Measurements from ENCODE around the gene EHD4.
A peak's percentile ranks its signal among the peaks of the same experiment; 100 is the strongest.

Gene EHD4

GRCh38 chr15:41885841-41886240 lies 86.5 kb downstream of the EHD4 start:
- no peak overlapping the region for H3K27ac ChIP-seq (ENCODE audit: low read depth, low read length)
- H3K27me3 ChIP-seq (ENCODE audit: control insufficient read depth, insufficient read depth, low read length): peaks cover 2% of the 10 kb centered on the region
- no peaks in the 10 kb centered on the region for H3K4me1 ChIP-seq (ENCODE audit: control insufficient read depth, insufficient read depth, low read length)
- no peak overlapping the region for H3K9ac ChIP-seq (ENCODE audit: low read length)
- no peaks in the 10 kb centered on the region for H3K36me3 ChIP-seq (ENCODE audit: control insufficient read depth, insufficient read depth, low read length)
- H3K4me3 ChIP-seq (ENCODE audit: low read length): no peak overlapping the region

GRCh38 chr15:41885321-41885720 lies 87.0 kb downstream of the EHD4 start:
- Histone ChIP-seq H3K36me3 (ENCODE audit: control insufficient read depth, insufficient read depth, low read length) (no peaks in the 10 kb centered on the region), H3K4me3 (ENCODE audit: low read length) (no peak overlapping the region), H3K9ac (ENCODE audit: low read length) (no peak overlapping the region), H3K27ac (ENCODE audit: low read depth, low read length) (no peak overlapping the region), H3K4me1 (ENCODE audit: control insufficient read depth, insufficient read depth, low read length) (no peaks in the 10 kb centered on the region), H3K27me3 (ENCODE audit: control insufficient read depth, insufficient read depth, low read length) (peaks cover 2% of the 10 kb centered on the region)

GRCh38 chr15:41884458-41884857 lies 87.9 kb downstream of the EHD4 start:
- Histone ChIP-seq H3K27me3 (ENCODE audit: control insufficient read depth, insufficient read depth, low read length) (peaks cover 2% of the 10 kb centered on the region), H3K36me3 (ENCODE audit: control insufficient read depth, insufficient read depth, low read length) (no peaks in the 10 kb centered on the region), H3K4me1 (ENCODE audit: control insufficient read depth, insufficient read depth, low read length) (no peaks in the 10 kb centered on the region), H3K9ac (ENCODE audit: low read length) (no peak overlapping the region), H3K27ac (ENCODE audit: low read depth, low read length) (no peak overlapping the region), H3K4me3 (ENCODE audit: low read length) (no peak overlapping the region)

- H3K9ac ChIP-seq (ENCODE audit: low read length): no peak overlapping the region
- H3K27ac ChIP-seq (ENCODE audit: low read depth, low read length): no peak overlapping the region
- H3K4me1 ChIP-seq (ENCODE audit: control insufficient read depth, insufficient read depth, low read length): no peaks in the 10 kb centered on the region
- no peaks in the 10 kb centered on the region for H3K36me3 ChIP-seq (ENCODE audit: control insufficient read depth, insufficient read depth, low read length)
- H3K4me3 ChIP-seq (ENCODE audit: low read length): no peak overlapping the region
- peaks cover 2% of the 10 kb centered on the region for H3K27me3 ChIP-seq (ENCODE audit: control insufficient read depth, insufficient read depth, low read length)
These were observed 88.9 kb downstream of the EHD4 start for GRCh38 chr15:41883484-41883825.

GRCh38 chr15:41882689-41883483 lies 89.5 kb downstream of the EHD4 start:
- Histone ChIP-seq H3K27ac (ENCODE audit: low read depth, low read length) (no peak overlapping the region), H3K36me3 (ENCODE audit: control insufficient read depth, insufficient read depth, low read length) (no peaks in the 10 kb centered on the region), H3K4me3 (ENCODE audit: low read length) (peak overlapping the region; percentile 55), H3K4me1 (ENCODE audit: control insufficient read depth, insufficient read depth, low read length) (no peaks in the 10 kb centered on the region), H3K9ac (ENCODE audit: low read length) (no peak overlapping the region), H3K27me3 (ENCODE audit: control insufficient read depth, insufficient read depth, low read length) (peaks cover 2% of the 10 kb centered on the region)

GRCh38 chr15:41881920-41882688 lies 90.3 kb downstream of the EHD4 start:
- peaks cover 2% of the 10 kb centered on the region for H3K27me3 ChIP-seq (ENCODE audit: control insufficient read depth, insufficient read depth, low read length)
- H3K4me3 ChIP-seq (ENCODE audit: low read length): peak overlapping the region; percentile 55

GRCh38 chr15:41881550-41881919 lies 90.8 kb downstream of the EHD4 start:
- H3K36me3 ChIP-seq (ENCODE audit: control insufficient read depth, insufficient read depth, low read length): no peaks in the 10 kb centered on the region
- H3K27ac ChIP-seq (ENCODE audit: low read depth, low read length): no peak overlapping the region
- H3K9ac ChIP-seq (ENCODE audit: low read length): no peak overlapping the region
- H3K4me3 ChIP-seq (ENCODE audit: low read length): no peak overlapping the region
- H3K4me1 ChIP-seq (ENCODE audit: control insufficient read depth, insufficient read depth, low read length): no peaks in the 10 kb centered on the region
- H3K27me3 ChIP-seq (ENCODE audit: control insufficient read depth, insufficient read depth, low read length): peaks cover 2% of the 10 kb centered on the region

More at GRCh38 chr15:41881920-41882688, 90.3 kb downstream of the EHD4 start:
- no peak overlapping the region for H3K9ac ChIP-seq (ENCODE audit: low read length)
- H3K4me1 ChIP-seq (ENCODE audit: control insufficient read depth, insufficient read depth, low read length): no peaks in the 10 kb centered on the region
- no peak overlapping the region for H3K27ac ChIP-seq (ENCODE audit: low read depth, low read length)
- no peaks in the 10 kb centered on the region for H3K36me3 ChIP-seq (ENCODE audit: control insufficient read depth, insufficient read depth, low read length)

GRCh38 chr15:41881086-41881485 lies 91.3 kb downstream of the EHD4 start:
- no peak overlapping the region for H3K4me3 ChIP-seq (ENCODE audit: low read length)
- no peak overlapping the region for H3K27ac ChIP-seq (ENCODE audit: low read depth, low read length)

GRCh38 chr15:41880156-41880877 lies 92.0 kb downstream of the EHD4 start:
- no peaks in the 10 kb centered on the region for H3K36me3 ChIP-seq (ENCODE audit: control insufficient read depth, insufficient read depth, low read length)
- peaks cover 2% of the 10 kb centered on the region for H3K27me3 ChIP-seq (ENCODE audit: control insufficient read depth, insufficient read depth, low read length)
- no peak overlapping the region for H3K4me3 ChIP-seq (ENCODE audit: low read length)
- H3K27ac ChIP-seq (ENCODE audit: low read depth, low read length): no peak overlapping the region
- H3K4me1 ChIP-seq (ENCODE audit: control insufficient read depth, insufficient read depth, low read length): no peaks in the 10 kb centered on the region
- H3K9ac ChIP-seq (ENCODE audit: low read length): no peak overlapping the region

More at GRCh38 chr15:41881086-41881485, 91.3 kb downstream of the EHD4 start:
- no peaks in the 10 kb centered on the region for H3K36me3 ChIP-seq (ENCODE audit: control insufficient read depth, insufficient read depth, low read length)
- no peak overlapping the region for H3K9ac ChIP-seq (ENCODE audit: low read length)
- H3K4me1 ChIP-seq (ENCODE audit: control insufficient read depth, insufficient read depth, low read length): no peaks in the 10 kb centered on the region
- peaks cover 2% of the 10 kb centered on the region for H3K27me3 ChIP-seq (ENCODE audit: control insufficient read depth, insufficient read depth, low read length)

- no peak overlapping the region for H3K4me3 ChIP-seq (ENCODE audit: low read length)
- H3K4me1 ChIP-seq (ENCODE audit: control insufficient read depth, insufficient read depth, low read length): no peaks in the 10 kb centered on the region
- peaks cover 2% of the 10 kb centered on the region for H3K27me3 ChIP-seq (ENCODE audit: control insufficient read depth, insufficient read depth, low read length)
- no peak overlapping the region for H3K27ac ChIP-seq (ENCODE audit: low read depth, low read length)
- no peaks in the 10 kb centered on the region for H3K36me3 ChIP-seq (ENCODE audit: control insufficient read depth, insufficient read depth, low read length)
- H3K9ac ChIP-seq (ENCODE audit: low read length): no peak overlapping the region
These were observed 93.0 kb downstream of the EHD4 start for GRCh38 chr15:41879321-41879845.

- Histone ChIP-seq H3K4me3 (ENCODE audit: low read length) (no peak overlapping the region), H3K36me3 (ENCODE audit: control insufficient read depth, insufficient read depth, low read length) (no peaks in the 10 kb centered on the region), H3K27me3 (ENCODE audit: control insufficient read depth, insufficient read depth, low read length) (peaks cover 2% of the 10 kb centered on the region), H3K9ac (ENCODE audit: low read length) (no peak overlapping the region), H3K27ac (ENCODE audit: low read depth, low read length) (no peak overlapping the region), H3K4me1 (ENCODE audit: control insufficient read depth, insufficient read depth, low read length) (no peaks in the 10 kb centered on the region)
These were observed 94.0 kb downstream of the EHD4 start for GRCh38 chr15:41878355-41878699.

GRCh38 chr15:41877631-41878354 lies 94.6 kb downstream of the EHD4 start:
- Histone ChIP-seq H3K27me3 (ENCODE audit: control insufficient read depth, insufficient read depth, low read length) (peaks cover 2% of the 10 kb centered on the region), H3K9ac (ENCODE audit: low read length) (no peak overlapping the region), H3K36me3 (ENCODE audit: control insufficient read depth, insufficient read depth, low read length) (no peaks in the 10 kb centered on the region), H3K27ac (ENCODE audit: low read depth, low read length) (no peak overlapping the region), H3K4me1 (ENCODE audit: control insufficient read depth, insufficient read depth, low read length) (no peaks in the 10 kb centered on the region), H3K4me3 (ENCODE audit: low read length) (no peak overlapping the region)

Data from rectal smooth muscle tissue (tissue), 1 donor.